CD4-positive, alpha-beta T cell treated with Interleukin-10 for 1 hour (primary cell): Measurements from ENCODE around the gene IL17RB.

Experiments
- DNase-seq: peaks from one replicate; pipeline ENCODE4 v3.0.0-alpha.2; 2020

Gene IL17RB, protein sequence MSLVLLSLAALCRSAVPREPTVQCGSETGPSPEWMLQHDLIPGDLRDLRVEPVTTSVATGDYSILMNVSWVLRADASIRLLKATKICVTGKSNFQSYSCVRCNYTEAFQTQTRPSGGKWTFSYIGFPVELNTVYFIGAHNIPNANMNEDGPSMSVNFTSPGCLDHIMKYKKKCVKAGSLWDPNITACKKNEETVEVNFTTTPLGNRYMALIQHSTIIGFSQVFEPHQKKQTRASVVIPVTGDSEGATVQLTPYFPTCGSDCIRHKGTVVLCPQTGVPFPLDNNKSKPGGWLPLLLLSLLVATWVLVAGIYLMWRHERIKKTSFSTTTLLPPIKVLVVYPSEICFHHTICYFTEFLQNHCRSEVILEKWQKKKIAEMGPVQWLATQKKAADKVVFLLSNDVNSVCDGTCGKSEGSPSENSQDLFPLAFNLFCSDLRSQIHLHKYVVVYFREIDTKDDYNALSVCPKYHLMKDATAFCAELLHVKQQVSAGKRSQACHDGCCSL

DNA sequence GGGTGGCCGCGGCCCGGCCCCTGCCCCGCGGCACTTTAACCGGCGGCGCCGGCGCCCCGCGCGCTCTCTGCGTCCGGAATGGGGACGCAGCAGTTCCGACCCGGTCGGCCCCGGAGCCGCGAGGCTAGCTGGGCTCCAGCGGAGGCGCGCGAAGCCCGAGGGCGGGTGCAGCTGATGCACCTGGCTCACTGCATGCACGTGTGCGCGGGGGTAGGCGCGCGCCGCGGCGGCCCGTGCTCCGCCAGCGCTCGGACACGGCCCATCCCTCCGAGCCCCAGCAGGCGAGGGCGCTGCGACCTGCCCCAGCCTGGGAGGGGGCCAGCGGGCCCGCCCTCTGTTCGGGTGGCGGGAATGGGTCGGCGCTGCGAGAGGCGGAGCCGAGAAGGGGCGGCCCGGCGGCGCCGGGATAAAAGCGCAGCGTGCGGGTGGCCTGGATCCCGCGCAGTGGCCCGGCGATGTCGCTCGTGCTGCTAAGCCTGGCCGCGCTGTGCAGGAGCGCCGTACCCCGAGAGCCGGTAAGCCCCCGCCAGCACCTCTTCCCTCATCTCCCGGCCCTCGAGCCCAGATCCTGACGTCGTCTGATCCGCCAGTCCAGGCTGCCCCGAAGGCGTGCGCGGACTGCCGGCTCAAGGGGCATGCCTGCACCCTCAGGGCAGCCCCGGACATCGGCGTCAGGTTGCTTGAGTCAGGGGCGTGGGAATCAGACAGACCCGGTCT lies at the start of gene IL17RB, which contains the start of gene CHDH:
TSS of gene IL17RB (plus strand) at position 435 of the 717 bp plus-strand sequence. CDS start at position 456, 21 bp downstream.
TSS of gene CHDH (minus strand) at position 286 of the 717 bp plus-strand sequence. CDS start 22,411 bp downstream, outside the sequence.
- peak; percentile 2 for DNase-seq

DNA sequence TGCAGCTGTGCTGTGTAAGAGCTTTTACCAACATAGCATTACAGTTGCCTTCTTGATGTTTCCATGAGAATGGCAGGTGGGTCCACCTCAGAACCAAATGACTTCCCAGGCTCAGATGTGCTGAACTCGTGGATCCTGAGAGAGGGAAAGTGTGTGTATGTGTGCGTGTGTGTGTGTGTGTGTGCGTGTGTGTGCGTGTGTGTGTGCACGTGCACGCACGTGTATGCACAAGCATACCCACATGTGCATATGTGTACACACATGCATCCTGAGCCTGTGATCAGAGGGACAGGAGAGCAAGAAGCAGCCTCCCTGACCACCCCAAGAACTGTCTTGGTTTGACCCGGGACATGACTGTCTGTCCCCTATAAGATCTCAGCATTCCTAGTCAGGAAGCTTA lies 48.2 kb upstream of the IL17RB start:
- DNase-seq = no peak

DNA sequence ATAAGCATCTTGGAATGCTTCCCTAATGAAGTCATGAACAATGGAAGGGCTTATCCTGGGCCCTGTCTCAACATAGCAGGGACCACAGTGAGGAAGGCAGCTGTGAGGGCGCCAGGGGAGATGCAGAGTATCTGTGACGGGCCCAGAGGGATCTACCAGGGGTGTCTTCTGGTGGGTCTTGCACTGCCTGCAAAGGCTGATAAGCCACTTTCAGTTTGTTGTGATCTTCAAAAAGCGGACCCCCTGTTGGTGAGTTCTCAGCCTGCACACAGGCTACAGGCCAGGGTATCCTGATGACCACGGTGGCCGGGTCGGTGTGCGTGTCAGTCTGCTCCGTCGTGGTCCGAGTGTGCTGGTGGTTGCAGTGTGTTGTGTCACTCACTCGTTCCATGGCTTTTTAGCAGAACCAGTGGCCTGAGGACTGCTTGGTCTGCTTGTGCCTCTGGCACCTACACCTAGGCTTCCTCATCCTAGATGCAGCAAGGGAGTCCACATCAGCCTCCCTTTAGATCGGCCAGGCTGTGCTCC lies 47.0 kb upstream of the IL17RB start:
- DNase-seq = no peak

DNA sequence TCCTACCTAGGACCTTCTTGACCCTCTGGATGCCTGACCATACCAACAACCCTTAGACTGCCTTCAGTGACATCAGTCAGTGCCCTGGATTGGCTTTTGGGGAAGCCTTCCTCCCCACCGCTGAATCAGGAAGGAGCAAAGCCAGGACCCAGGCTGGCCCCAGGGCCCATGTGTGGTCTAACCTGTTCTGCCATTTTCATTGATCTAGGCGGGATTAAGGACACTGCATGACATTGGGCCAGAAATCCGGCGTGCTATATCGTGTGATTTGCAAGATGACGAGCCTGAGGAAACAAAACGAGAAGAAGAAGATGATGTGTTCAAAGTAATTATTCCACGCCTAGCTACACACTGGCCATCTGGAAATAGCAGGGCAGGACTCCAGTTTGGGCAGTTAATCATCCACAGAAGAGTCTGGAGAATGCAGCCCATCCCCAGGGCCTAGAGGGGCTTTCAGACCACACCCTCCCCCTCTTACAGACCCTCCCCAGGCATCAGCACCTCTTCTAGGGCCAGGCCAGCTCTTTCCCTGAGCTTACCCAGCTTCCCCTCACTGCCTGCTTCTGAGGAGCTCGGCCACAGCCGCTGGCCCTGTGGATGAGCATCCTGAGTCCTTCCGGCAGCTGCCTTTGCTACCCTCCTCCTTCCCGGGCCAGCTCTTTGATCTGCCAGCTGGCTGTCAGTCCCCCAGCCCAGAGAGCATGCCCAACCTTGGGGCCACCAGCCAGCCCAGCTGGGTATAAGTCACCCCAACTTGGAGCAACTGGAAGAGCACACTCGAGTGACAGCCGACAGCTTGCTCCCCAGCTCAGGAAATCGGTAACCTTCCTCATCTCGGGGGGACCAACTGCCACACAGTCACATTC lies 46.1 kb upstream of the IL17RB start:
- DNase-seq = no peak

DNA sequence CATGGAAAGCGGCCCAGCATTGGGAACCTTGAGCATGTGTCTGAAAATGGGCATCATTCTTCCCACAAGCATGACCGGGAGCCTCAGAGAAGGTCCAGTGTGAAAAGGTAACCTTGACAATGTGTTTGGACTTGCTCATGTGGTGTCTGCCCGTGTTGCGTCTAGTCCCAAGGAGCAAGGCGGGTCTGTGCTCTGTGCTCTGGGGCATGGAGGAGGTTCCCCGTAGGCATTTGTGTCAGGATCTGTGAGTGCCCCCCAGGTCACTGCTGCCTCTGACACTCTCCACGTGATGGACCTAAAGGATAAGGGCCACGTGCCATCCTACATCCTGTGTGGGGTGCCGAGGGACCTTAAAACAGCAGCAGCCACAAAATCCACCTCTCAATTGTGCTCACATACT lies 45.0 kb upstream of the IL17RB start:
- DNase-seq = no peak

DNA sequence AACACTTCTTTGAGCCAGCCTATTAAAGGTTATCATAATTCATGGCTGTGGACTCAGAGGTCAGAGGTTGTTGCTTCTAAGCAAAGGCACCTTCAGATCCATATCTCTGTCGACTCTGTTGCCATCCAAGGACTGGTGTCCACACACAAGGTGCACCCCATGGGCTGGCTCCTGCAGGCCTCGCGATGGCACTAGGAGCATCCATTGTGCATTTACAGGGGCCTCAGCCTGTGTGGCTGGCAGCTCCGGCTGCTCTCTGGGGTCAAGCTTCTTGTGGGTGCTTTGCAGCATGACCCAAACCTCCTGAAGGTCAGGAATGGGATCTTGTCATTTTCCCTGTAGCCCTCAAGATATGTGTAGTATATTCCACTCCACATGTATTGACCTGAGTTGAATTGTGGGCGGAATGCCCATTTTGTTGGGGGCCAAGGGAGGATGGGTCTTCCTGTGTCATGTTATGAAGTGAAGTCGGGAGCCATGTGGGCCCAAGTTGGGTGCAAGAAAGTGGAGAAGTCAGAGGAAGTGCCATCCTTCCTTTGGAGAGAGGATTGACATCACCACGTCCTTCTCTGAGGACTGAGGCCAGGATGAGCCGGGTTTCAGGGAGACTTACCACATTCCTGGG lies 44.0 kb upstream of the IL17RB start:
- DNase-seq = no peak

DNA sequence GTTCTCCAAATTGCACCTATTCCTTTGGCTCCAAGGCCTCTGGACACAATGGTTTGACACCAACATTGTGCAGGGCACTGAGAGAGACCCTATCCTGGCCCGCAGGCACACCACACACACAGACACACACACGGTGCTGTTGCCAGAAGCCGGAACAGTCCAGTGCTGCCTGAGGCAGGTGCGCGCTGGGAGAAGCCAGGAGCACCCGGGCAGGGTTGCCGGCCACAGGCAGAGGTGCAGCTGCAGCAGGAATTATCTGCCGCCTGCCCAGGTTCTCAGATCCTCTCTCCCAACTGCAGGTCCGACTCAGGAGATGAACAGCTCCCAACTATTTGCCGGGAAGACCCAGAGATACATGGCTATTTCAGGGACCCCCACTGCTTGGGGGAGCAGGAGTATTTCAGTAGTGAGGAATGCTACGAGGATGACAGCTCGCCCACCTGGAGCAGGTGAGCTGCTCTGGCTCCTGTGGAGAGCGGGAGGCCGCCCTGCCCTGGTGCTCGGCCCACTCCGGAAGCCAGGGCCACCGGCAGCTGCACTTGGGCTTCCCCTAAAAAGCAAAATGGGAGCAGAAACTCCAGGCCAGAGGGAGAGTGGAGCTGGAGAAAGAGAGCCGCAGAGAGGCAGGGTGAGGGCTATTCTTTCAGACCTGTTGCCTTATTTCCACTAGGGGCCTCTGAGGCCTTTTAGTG lies 43.1 kb upstream of the IL17RB start:
- no peak for DNase-seq

DNA sequence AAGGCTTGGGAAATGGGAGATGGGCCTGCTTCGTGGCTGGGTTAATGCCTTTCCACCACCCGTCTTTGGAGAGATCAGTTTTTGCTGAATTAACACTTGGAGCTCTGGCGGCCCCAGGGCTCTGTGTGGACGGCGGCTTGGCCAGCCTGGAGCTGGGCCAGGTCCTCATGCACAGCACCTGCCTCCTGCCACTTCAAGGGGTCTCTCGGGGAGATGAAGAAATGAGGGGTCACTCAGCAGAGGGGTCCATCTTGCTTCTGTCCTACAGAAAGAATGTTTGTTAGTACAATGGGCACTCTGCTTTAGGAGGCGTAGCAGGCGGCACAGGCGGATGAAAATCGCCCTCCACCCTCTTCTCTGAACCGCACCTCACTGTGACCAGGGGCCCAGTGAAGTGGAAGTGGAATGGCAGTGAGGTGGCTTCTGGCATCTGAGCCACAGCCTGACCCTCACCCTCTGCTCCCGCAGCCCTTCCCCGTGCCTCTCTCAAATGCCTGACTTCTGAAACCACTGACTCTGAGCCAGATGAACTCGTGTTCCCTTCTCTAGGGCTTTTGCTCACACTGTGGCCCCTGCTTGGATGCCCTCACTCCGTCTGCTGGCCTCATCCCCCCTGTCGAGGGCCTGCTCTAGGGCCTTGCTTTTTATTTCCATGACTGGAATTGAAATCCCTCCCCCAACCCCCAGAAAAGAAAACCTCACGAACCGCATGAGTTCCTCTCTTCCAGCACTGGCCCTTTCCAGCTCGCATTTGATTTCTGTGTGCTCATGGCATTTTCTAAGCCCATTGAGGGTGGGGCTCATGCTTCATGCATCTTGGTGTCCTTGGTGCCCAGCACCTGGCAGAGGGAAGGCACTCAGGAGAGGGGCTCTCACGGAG lies 42.3 kb upstream of the IL17RB start:
- DNase-seq = no peak

DNA sequence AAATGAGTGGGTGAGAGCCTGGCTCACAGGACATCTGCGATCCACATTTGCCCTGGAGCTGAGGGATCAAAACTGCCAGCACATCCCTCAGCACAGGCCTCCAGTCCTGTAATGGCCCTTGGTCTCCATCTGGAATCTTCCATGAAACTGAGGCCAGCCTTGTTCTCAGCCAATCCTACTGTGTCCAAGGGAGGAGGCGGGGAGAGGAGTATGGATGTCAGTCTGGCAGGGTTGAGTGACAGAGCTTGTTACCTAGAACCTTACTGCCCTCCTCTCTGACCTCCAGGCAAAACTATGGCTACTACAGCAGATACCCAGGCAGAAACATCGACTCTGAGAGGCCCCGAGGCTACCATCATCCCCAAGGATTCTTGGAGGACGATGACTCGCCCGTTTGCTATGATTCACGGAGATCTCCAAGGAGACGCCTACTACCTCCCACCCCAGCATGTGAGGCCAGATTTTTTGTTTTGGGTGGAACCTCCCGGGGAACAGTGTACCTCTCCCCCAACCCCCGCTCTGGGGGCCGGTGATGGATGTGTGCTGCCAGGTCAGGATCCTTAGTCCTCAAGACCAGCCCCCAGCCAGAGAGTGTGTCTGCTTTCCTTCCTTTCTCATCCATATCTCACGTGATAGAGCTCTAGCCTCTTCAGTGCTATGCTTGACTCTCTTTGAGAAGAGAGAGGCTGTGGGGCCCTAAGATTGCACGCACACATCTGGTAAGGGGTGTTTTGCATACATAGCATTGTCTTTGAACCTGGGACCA lies 41.5 kb upstream of the IL17RB start:
- no peak for DNase-seq

DNA sequence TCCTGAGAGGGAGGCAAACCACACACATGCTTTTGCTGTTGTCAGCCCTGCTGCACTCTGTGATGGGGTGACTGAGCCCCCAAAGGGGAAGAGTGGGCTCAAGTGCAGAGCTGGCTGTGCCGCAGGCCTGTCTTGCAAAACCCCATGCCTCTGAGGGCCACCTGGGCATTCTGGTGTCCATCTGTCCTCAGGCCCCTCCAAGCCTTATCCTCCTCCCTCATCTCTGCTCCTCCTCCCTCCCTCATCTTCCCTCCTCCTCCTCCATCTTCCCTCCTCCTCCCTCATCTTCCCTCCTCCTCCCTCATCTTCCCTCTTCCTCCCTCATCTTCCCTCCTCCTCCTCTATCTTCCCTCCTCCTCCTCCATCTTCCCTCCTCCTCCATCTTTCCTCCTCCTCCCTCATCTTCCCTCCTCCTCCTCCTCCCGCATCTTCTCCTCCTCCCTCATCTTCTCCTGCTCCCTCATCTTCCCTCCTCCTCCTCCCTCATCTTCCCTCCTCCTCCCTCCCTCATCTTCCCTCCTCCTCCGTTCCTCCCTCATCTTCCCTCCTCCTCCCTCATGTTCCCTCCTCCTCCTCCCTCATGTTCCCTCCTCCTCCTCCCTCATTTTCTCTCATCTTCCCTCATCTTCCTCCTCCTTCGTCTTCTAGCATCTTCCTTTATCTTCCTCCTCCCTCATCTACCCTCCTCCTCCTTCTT lies 40.8 kb upstream of the IL17RB start:
- DNase-seq = no peak

DNA sequence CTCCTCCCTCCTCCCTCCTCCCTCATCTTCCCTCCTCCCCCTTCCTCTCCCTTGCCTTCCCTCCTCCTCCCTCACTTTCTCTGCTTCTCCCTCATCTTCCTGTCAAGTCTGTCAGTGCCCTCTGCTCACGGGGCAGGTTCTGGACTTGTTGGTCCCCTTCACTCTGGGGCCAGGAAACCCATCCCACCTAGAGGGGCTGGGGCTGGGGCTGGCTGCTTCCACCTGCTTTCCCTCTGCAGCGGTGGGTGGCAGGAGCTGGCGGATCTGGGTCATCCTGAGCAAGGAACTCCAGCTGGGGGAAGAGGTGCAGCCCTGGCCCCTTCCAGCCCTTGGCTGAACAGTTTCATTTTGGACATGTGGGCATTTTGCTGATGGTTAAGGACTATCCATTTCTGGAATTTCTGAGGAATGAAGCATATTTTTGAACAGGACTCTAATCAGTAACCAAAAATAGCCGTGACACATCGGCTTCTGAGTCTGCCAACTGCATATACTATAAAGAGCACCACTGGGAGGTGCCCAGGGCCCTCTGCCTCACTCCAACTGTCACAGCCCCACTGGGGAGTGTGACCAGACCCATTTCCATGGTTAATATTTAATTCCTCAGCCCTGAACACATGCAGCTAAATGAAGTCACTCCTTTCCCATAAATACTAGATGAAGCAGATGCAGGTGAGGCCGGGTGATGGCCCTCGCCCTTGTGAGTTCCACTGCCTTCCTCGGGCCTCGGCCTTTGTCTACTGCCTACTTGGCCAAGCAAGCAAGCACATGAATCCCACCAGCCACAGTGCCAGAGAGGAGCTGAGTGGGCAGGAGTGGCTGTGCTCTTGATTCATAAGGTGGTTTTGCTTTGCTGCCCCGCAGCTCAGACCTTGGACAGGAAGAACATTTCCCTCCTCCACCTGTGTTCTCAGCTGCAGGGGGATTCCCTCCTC lies 39.9 kb upstream of the IL17RB start:
- DNase-seq = no peak

DNA sequence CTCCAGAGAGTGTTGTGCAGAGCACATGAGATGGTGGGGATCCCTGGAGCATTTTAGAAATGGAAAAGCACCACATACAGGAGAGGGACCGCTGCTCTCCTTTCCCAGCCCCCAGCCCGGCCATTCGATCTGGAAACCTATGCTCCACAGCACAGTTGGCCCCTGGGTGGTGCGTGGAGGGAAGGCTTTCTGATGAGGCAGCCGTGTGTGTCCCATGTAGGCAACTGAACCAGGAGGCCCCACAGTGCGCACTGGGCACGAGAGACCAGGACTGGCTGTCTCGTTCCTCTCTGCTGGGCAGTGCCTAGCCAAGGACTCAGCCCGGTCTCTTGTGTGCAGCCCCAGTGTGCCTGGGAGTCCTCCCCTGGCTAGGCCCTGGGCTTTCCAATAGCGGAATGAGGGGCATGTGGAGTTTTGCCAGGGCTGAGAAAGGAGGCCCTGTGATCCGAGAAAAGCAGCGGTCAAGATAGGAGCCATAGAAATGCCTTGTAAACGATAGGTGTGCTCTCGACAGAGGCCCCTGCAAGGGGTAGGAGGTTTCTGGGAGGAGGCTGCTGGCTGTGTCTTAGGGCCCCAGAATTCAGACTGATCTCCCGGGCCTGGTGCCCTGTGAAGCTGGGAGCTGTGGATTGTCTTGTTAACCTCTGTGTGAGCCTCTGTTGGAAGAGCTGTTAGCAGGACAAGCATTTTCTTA lies 39.1 kb upstream of the IL17RB start:
- no peak for DNase-seq

DNA sequence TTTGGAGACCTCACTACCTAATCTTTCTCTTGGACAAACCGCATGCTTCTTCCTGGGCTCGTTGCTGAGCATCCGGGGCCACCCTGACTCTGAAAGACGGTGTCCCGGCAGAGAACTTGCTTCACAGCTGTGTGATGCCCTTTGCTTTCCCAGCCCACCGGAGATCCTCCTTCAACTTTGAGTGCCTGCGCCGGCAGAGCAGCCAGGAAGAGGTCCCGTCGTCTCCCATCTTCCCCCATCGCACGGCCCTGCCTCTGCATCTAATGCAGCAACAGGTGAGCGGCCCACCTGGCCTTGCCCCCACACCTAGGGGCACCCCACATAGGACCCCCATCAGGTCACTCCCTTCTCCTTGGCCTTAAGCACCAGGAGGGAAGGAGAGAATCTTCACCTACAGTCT lies 37.9 kb upstream of the IL17RB start:
- DNase-seq = no peak

DNA sequence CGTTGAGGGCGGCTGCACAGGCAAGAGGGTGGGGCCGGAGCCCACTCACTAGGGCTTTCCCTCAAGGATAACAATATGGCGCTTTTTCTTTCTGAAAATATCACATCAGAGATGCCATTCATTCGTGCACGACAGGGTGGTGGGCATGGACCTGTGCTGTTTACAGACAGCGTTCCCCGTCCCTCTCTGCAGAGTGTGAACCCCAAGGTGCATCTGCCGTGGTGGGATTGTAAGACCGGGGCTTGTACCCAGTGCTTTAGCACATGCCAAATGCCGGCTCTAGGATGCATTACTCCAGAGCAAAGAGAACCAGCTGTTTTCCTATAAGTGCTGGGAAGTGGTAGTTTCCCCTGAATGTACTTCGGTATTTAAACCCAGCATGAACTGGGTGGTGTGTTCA lies 37.1 kb upstream of the IL17RB start:
- no peak for DNase-seq

DNA sequence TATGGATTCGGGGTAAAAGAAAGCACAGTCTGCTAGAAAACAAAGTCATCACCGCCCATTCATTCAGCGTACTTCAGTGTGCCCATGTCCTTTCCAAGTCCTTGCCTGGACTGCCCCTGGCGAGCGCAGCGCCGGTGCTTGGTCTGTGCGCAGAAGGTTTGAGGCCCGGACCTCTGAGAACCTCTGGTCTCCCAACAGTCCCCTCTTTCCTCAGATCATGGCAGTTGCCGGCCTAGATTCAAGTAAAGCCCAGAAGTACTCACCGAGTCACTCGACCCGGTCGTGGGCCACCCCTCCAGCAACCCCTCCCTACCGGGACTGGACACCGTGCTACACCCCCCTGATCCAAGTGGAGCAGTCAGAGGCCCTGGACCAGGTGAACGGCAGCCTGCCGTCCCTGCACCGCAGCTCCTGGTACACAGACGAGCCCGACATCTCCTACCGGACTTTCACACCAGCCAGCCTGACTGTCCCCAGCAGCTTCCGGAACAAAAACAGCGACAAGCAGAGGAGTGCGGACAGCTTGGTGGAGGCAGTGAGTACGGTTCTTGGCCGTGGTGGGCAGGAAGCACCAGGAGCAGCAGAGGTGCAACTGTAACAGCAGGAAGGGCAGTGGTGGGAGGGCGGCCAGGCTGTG lies 36.5 kb upstream of the IL17RB start:
- DNase-seq = no peak

DNA sequence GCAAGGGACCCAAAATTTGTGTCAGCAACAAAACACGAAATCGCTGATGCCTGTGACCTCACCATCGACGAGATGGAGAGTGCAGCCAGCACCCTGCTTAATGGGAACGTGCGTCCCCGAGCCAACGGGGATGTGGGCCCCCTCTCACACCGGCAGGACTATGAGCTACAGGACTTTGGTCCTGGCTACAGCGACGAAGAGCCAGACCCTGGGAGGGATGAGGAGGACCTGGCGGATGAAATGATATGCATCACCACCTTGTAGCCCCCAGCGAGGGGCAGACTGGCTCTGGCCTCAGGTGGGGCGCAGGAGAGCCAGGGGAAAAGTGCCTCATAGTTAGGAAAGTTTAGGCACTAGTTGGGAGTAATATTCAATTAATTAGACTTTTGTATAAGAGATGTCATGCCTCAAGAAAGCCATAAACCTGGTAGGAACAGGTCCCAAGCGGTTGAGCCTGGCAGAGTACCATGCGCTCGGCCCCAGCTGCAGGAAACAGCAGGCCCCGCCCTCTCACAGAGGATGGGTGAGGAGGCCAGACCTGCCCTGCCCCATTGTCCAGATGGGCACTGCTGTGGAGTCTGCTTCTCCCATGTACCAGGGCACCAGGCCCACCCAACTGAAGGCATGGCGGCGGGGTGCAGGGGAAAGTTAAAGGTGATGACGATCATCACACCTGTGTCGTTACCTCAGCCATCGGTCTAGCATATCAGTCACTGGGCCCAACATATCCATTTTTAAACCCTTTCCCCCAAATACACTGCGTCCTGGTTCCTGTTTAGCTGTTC lies 35.0 kb upstream of the IL17RB start:
- no peak for DNase-seq
